GM23248 (cell line): ENCODE results near the gene ARV1. TPM values are rescaled to one million over a fixed set of nuclear protein-coding genes. Genes with fewer than 3 reads are reported as not detected.
A peak's percentile ranks its signal among the peaks of the same experiment; 100 is the strongest.
"Not testable (repeated sequence)": the region's sequence is repeated elsewhere in the genome, so short reads cannot be mapped to it uniquely, and the experiment has no call there.

Experiments
- DNase-seq: peaks from one replicate; pipeline ENCODE4 v3.0.0-alpha.2; 2015
- H2AFZ ChIP-seq: fragments of 200-600 bp; sonication (generic); 2 replicates; pipeline ENCODE4 v1.6.1; 2016; ENCODE audit warnings: antibody characterized with exemption
- H3F3A ChIP-seq: fragments of 200-600 bp; sonication (generic); 2 replicates; pipeline ENCODE4 v1.6.1; 2016; ENCODE audit warnings: mild to moderate bottlenecking, antibody characterized with exemption, mixed run types; ENCODE audit not compliant: insufficient read depth
- H3K27ac ChIP-seq: fragments of 200-600 bp; sonication (generic); 2 replicates; pipeline ENCODE4 v1.5.1; 2016; ENCODE audit warnings: mild to moderate bottlenecking
- H3K27me3 ChIP-seq: fragments of 200-600 bp; sonication (generic); replicated peaks from 2 replicates; pipeline ENCODE4 v1.6.1; 2016; ENCODE audit warnings: mild to moderate bottlenecking; ENCODE audit not compliant: insufficient read depth
- H3K36me3 ChIP-seq: fragments of 200-600 bp; sonication (generic); 2 replicates; pipeline ENCODE4 v1.6.1; 2016; ENCODE audit warnings: low read depth, mild to moderate bottlenecking
- H3K4me1 ChIP-seq: fragments of 200-600 bp; sonication (generic); 2 replicates; pipeline ENCODE4 v1.6.1; 2016; ENCODE audit warnings: mild to moderate bottlenecking; ENCODE audit not compliant: insufficient read depth
- H3K4me2 ChIP-seq: fragments of 200-600 bp; sonication (generic); one replicate; pipeline ENCODE4 v1.6.1; 2016; ENCODE audit warnings: mild to moderate bottlenecking; ENCODE audit not compliant: unreplicated experiment
- H3K4me3 ChIP-seq: fragments of 200-600 bp; sonication (generic); 2 replicates; pipeline ENCODE4 v1.5.1; 2016; ENCODE audit warnings: mild to moderate bottlenecking
- H3K79me2 ChIP-seq: fragments of 200-600 bp; sonication (generic); 2 replicates; pipeline ENCODE4 v1.6.1; 2016; ENCODE audit warnings: mild to moderate bottlenecking; ENCODE audit not compliant: insufficient read depth
- H3K9ac ChIP-seq: fragments of 200-600 bp; sonication (generic); 2 replicates; pipeline ENCODE4 v1.6.1; 2016; ENCODE audit warnings: mild to moderate bottlenecking
- H3K9me2 ChIP-seq: fragments of 200-600 bp; sonication (generic); 2 replicates; pipeline ENCODE4 v1.6.1; 2016; ENCODE audit warnings: mixed run types, mild to moderate bottlenecking, moderate library complexity; ENCODE audit not compliant: insufficient read depth
- H3K9me3 ChIP-seq: fragments of 200-600 bp; sonication (generic); one replicate; pipeline ENCODE4 v1.6.1; 2017; ENCODE audit warnings: low read depth
- H4K20me1 ChIP-seq: fragments of 200-600 bp; sonication (generic); 2 replicates; pipeline ENCODE4 v1.6.0; 2016; ENCODE audit not compliant: insufficient read depth
- EZH2 ChIP-seq: fragments of 200-600 bp; sonication (generic); IDR thresholded peaks from 2 replicates; pipeline ENCODE4 v1.6.1; 2018; ENCODE audit warnings: antibody characterized with exemption, mild to moderate bottlenecking; ENCODE audit not compliant: insufficient read depth, poor library complexity, severe bottlenecking
- EZH2phosphoT487 ChIP-seq: fragments of 200-600 bp; sonication (generic); IDR thresholded peaks from 2 replicates; pipeline ENCODE4 v1.6.1; 2018; ENCODE audit warnings: antibody characterized with exemption, moderate library complexity, mild to moderate bottlenecking, low read depth; ENCODE audit not compliant: insufficient read depth
- WGBS, 2 experiments: methylation state at CpG; one replicate each; pipeline ENCODE4 v1.1.6; 2015 to 2017; ENCODE audit warnings: low lambda C conversion rate in 2 of 2, low coverage in 1 of 2; ENCODE audit errors: missing lambda C conversion rate in 2 of 2; 5-methylcytosine and 5-hydroxymethylcytosine counted together
- in situ Hi-C: fragments of 300-500 bp; cut with MboI; formaldehyde crosslinking; loops from 2 replicates; pipeline ENCODE4 v1.15.0; 2020
- polyA plus RNA-seq: library from polyadenylated mRNA; unstranded; fragments of >200 nt; fragmentation: Nextera tagmentation; extraction: Ambion mirVana; gene quantifications from 2 replicates; pipeline ENCODE4 v1.2.1, GENCODE V29; 2016
- total RNA-seq: library from RNA; depleted of rRNA; stranded (reverse); fragments of >200 nt; shearing (Covaris generic); gene quantifications from 2 replicates; pipeline ENCODE4 v1.2.3, GENCODE V29; 2014

ARV1 gene
- total and polyA plus RNA-seq, 2 experiments from 2014 or later: 26.2 to 30.2 TPM

DNA sequence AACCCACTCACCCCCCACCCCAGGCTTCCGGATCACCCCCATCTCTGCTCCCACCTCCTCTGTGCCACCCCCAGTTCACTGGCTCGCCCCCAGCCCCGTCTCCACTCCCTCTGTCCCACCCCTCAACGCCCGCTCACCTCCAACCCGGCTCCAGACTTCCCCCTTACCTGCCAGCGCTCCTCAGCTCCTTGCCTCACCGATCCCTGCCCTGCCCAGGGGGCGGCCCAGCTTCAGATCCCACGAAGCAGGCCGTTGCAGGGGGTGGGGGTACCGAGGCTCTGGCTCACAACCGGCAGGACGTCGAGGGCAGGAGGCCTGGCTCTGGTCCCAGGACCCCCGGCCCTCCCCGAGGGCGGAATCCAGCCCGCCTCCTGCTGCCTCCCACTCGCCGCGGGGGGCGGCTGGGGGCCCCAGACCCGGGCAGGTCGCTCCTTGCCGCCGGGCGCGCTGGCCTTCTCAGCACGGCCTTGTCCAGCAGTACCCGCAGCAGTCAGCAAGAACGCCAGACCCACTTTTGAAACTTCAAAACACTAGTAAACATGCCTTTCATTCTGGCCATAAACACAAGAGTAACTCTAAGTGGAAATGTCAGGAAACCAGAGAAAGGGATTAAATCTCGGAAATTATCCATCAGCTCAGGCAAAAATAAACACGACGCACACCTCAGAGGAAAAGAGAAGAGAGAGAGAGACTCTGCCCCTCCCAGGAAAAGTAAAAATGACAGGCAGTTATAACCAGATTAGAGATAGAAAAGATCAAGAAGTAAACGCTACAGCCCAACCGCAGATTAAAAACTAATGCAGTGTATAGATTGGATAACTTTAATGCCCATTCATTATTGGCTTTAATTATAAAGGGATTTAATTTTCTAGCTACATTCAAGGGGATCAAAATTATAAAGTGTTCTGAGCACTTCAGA is 62.2 kb downstream of the ARV1 start:
- peaks cover 26% of the 10 kb centered on the region for H3K27me3 ChIP-seq
- H3K4me1 ChIP-seq: no peaks in the 10 kb centered on the region
- no peaks in the 10 kb centered on the region for H3K79me2 ChIP-seq
- H3K9ac ChIP-seq: no peak overlapping the region
- H3K36me3 ChIP-seq: no peaks in the 10 kb centered on the region
- DNase-seq: peak; percentile 24
- peak overlapping the region; percentile 81; the same call in 1 of the 2 replicates for H2AFZ ChIP-seq
- H3K4me2 ChIP-seq: no peak overlapping the region
- H3K27ac ChIP-seq: no peak overlapping the region
- H3K4me3 ChIP-seq: no peak overlapping the region; the same call in 1 of the 2 replicates
- in situ Hi-C loops: no loop called here
- no peaks in the 10 kb centered on the region for H3F3A ChIP-seq
- no peaks in the 10 kb centered on the region for H4K20me1 ChIP-seq
- no peaks in the 10 kb centered on the region for H3K9me2 ChIP-seq
- WGBS, 2 experiments: 2 to 4% methylated on average over 24 to 37 of the region's 37 CpGs
- peak; percentile 54 for TF ChIP-seq EZH2
- no peak for TF ChIP-seq EZH2phosphoT487
- no peaks in the 10 kb centered on the region for H3K9me3 ChIP-seq

DNA sequence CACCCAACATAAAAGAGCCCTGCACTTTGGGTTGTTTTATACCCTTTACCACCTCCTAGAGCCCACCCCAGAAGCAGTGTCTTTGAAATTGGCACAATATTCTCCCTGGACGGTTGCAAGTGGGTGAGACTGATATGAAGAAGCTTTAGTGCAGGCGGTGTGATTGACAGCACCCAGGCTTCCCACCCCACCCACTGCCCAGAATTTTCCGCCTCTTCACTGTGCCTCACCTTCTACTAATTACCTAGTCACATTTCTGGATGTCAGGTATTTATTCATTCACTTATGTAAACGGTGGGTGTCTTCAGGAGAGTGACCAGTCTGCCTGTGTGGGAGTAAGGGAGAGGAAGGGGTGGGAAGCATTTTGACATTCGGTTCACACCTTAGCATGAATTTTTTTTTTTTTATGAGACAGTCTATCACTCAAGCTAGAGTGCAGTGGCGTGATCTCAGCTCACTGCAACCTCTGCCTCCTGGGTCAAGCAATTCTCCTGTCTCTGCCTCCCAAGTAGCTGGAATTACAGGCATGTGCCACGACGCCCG is 62.9 kb downstream of the ARV1 start:
- no peak for TF ChIP-seq EZH2phosphoT487
- no peak for TF ChIP-seq EZH2
- no peak overlapping the region for H2AFZ ChIP-seq
- H3K4me1 ChIP-seq: no peaks in the 10 kb centered on the region
- no peaks in the 10 kb centered on the region for H3K9me2 ChIP-seq
- no peak for DNase-seq
- WGBS, 2 experiments: 58 to 65% methylated on average over 9 of the region's 9 CpGs
- no peak overlapping the region for H3K4me3 ChIP-seq
- peaks cover 26% of the 10 kb centered on the region for H3K27me3 ChIP-seq
- in situ Hi-C loops: no loop called here
- no peak overlapping the region for H3K27ac ChIP-seq
- no peaks in the 10 kb centered on the region for H3K79me2 ChIP-seq
- no peak overlapping the region for H3K9ac ChIP-seq
- H3K9me3 ChIP-seq: no peaks in the 10 kb centered on the region
- H3K36me3 ChIP-seq: no peaks in the 10 kb centered on the region
- H4K20me1 ChIP-seq: no peaks in the 10 kb centered on the region
- no peaks in the 10 kb centered on the region for H3F3A ChIP-seq
- no peak overlapping the region for H3K4me2 ChIP-seq

GRCh38 chr1:231044588-231044987 is 65.7 kb downstream of the ARV1 start:
- no peak for TF ChIP-seq EZH2
- Histone ChIP-seq H3K27me3 (peaks cover 19% of the 10 kb centered on the region), H2AFZ (no peak overlapping the region), H4K20me1 (no peaks in the 10 kb centered on the region), H3K4me1 (no peaks in the 10 kb centered on the region), H3K79me2 (no peaks in the 10 kb centered on the region), H3K9me3 (no peaks in the 10 kb centered on the region), H3K36me3 (no peaks in the 10 kb centered on the region), H3F3A (no peaks in the 10 kb centered on the region), H3K9me2 (no peaks in the 10 kb centered on the region), H3K4me2 (no peak overlapping the region), H3K27ac (no peak overlapping the region), H3K4me3 (no peak overlapping the region), H3K9ac (no peak overlapping the region)
- in situ Hi-C loops: no loop called here
- 84 to 86% methylated on average over 1 of the region's 1 CpG for WGBS, 2 experiments
- DNase-seq: no peak

DNA sequence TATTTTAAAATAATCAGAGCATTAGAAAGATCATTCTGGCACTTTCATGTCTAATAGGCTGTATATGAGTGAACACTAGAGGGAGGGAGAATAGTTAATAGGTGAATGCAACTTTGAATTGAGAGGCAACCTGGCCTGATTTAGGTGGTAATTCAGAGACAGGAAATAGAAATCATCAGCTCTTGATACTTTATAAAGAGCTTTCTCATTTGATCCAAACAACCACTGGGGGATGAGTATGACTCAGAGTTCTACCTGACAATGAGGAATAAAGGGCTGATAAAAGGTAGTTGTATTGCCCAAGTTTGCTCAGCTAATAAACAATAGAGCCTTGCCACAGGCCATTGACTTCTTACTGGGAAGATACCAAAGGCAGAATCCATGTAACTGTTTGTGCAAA is 66.4 kb downstream of the ARV1 start:
- in situ Hi-C loops: no loop called here
- no peaks in the 10 kb centered on the region for H4K20me1 ChIP-seq
- no peak for DNase-seq

DNA sequence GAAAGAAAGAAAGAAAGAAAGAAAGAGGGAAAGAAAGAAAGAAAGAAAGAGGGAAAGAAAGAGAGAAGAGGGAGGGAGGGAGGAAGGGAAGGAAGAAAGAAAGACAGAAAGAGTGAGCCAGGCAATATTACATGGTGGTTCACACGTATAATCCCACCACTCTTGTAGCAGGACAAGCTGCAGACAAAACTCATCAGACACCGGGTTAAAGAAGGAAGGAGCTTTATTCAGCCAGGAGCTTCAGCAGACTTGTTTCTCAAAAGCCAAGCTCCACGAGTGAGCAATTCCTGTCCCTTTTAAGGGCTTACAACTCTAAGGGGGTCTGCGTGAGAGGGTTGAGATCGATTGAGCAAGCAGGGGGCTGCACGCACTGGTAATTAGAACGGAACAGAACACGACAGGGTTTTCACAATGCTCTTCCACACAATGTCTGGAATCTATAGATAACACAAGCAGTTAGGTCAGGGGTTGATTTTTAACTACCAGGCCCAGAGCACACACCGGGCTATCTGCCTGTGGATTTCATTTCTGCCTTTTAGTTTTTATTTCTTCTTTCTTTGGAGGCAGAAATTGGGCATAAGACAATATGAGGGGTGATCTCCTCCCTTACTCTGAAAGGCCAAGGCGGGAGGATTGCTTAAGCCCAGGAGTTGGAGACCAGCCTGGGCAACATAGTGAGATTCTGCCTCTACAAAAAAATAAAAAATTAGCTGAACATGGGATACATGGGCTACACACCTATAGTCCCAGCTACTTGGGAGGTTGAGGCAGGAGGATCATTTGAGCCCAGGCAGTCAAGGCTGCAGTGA is 67.2 kb downstream of the ARV1 start:
- H3K4me2 ChIP-seq, H4K20me1 ChIP-seq, H3K4me1 ChIP-seq, in situ Hi-C loops, H3K9me2 ChIP-seq, DNase-seq, H3F3A ChIP-seq, H3K4me3 ChIP-seq, H3K9me3 ChIP-seq, H2AFZ ChIP-seq, H3K9ac ChIP-seq, H3K79me2 ChIP-seq, H3K36me3 ChIP-seq, H3K27ac ChIP-seq: not testable (repeated sequence)
- H3K27me3 ChIP-seq: peaks cover 12% of the 10 kb centered on the region
- 37 to 40% methylated on average over 10 of the region's 10 CpGs for WGBS, 2 experiments

More for the DNA sequence above, 66.4 kb downstream of the ARV1 start:
- no peak overlapping the region for H3K9ac ChIP-seq
- no peaks in the 10 kb centered on the region for H3K79me2 ChIP-seq
- no peaks in the 10 kb centered on the region for H3K9me2 ChIP-seq
- no peak overlapping the region for H3K4me3 ChIP-seq
- no peak overlapping the region for H2AFZ ChIP-seq
- H3K4me1 ChIP-seq: no peaks in the 10 kb centered on the region
- peaks cover 18% of the 10 kb centered on the region for H3K27me3 ChIP-seq
- H3K4me2 ChIP-seq: no peak overlapping the region
- TF ChIP-seq EZH2 (no peak), EZH2phosphoT487 (no peak)
- no peaks in the 10 kb centered on the region for H3K36me3 ChIP-seq
- no peaks in the 10 kb centered on the region for H3K9me3 ChIP-seq
- no peaks in the 10 kb centered on the region for H3F3A ChIP-seq
- no peak overlapping the region for H3K27ac ChIP-seq
